H1 (cell line): ENCODE measurements around the gene CACNA1G. TPM values are rescaled to one million over a fixed set of nuclear protein-coding genes. Genes with fewer than 3 reads are reported as not detected.

ENCODE experiments used
- MAX ChIP-seq: IDR thresholded peaks from 2 replicates; pipeline ENCODE4 v1.6.1; 2012; ENCODE audit warnings: inconsistent platforms
- RAD21 ChIP-seq, 2 experiments: IDR thresholded peaks in 1 of 2; conservative IDR thresholded peaks in 1 of 2; 2 replicates each; pipeline ENCODE4 v1.6.1; 2011; ENCODE audit warnings: low read depth in 2 of 2, low read length in 2 of 2, improper control_type of control experiment in 1 of 2, inconsistent platforms in 1 of 2, mild to moderate bottlenecking in 1 of 2, moderate library complexity in 1 of 2
- SIX5 ChIP-seq: IDR thresholded peaks from 2 replicates; pipeline ENCODE4 v1.6.1; 2011; ENCODE audit warnings: mild to moderate bottlenecking, low read depth, low read length
- TBP ChIP-seq: IDR thresholded peaks from 2 replicates; pipeline ENCODE4 v1.6.1; 2011; ENCODE audit warnings: low read depth, low read length, improper control_type of control experiment
- polyA plus RNA-seq, 7 experiments: library from polyadenylated mRNA; depleted of rRNA in 3 of 7; stranded (reverse) in 5 of 7; unstranded in 2 of 7; fragments of >200 nt in 5 of 7; fragments of 200-250 nt in 2 of 7; gene quantifications; 1 replicate in 5 of 7; 2 replicates in 1 of 7; 4 replicates in 1 of 7; pipeline versions ENCODE4 v1.2.1 to v1.2.3, GENCODE V29; 2011 to 2013; ENCODE audit warnings: missing spikeins in 2 of 7, mixed read lengths in 2 of 7
- total RNA-seq: library from RNA; stranded (reverse); fragmentation: NEBNext Ultra II Directional; extraction: Animal tissue kit (Norgen Biotek cat#: 25700); gene quantifications from 2 replicates; pipeline ENCODE4 v1.2.1, GENCODE V29; 2021

CACNA1G gene
- total and polyA plus RNA-seq, 2 of the 8 experiments (the other 6 are each of a cell fraction or from before 2014, with no cell fraction given), result 2.9 to 4.9 TPM

- TF ChIP-seq MAX, result peak; percentile 42; the same call in 1 of the 2 replicates
- no peak for TF ChIP-seq TBP
- TF ChIP-seq RAD21 (IDR thresholded peaks at IDR 0.05 in 1 of 2, conservative IDR thresholded peaks at IDR 0.05 in 1 of 2; ENCODE audit: low read depth in 2 of 2, low read length in 2 of 2), result peak; percentile 10 to 25; a peak in 1 of 4 replicates
- TF ChIP-seq SIX5, result no peak
These were observed 26.1 kb upstream of the CACNA1G start (continued) for GRCh38 chr17:50534222-50534978.
